ENCODE measurements around the gene S100A9.

Gene S100A9

DNA sequence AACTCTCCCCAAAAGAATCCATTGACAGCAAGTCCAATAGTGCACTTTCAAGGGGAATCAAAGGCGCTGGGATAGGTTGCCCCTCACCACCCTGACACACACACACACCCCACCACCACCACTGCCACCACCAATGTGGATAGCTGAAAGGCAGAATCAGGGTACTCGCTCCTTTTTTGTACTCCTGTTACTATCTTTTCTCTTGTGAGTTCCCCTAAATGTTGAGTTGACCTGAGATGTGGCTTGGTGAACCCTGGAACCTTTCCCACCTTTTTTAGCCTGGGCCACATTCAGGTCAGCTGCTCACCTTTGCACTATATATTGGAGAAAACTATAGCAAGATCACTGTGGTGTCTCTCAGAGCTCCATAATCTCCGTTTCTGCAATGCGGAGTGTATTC, 29.3 kb downstream of the S100A9 start:
- TF ChIP-seq ZFX (IDR thresholded peaks at IDR 0.05; ENCODE audit: borderline replicate concordance) = no peak
- TF ChIP-seq, protein P1, sequence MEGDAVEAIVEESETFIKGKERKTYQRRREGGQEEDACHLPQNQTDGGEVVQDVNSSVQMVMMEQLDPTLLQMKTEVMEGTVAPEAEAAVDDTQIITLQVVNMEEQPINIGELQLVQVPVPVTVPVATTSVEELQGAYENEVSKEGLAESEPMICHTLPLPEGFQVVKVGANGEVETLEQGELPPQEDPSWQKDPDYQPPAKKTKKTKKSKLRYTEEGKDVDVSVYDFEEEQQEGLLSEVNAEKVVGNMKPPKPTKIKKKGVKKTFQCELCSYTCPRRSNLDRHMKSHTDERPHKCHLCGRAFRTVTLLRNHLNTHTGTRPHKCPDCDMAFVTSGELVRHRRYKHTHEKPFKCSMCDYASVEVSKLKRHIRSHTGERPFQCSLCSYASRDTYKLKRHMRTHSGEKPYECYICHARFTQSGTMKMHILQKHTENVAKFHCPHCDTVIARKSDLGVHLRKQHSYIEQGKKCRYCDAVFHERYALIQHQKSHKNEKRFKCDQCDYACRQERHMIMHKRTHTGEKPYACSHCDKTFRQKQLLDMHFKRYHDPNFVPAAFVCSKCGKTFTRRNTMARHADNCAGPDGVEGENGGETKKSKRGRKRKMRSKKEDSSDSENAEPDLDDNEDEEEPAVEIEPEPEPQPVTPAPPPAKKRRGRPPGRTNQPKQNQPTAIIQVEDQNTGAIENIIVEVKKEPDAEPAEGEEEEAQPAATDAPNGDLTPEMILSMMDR (IDR thresholded peaks at IDR 0.05) = no peak

DNA sequence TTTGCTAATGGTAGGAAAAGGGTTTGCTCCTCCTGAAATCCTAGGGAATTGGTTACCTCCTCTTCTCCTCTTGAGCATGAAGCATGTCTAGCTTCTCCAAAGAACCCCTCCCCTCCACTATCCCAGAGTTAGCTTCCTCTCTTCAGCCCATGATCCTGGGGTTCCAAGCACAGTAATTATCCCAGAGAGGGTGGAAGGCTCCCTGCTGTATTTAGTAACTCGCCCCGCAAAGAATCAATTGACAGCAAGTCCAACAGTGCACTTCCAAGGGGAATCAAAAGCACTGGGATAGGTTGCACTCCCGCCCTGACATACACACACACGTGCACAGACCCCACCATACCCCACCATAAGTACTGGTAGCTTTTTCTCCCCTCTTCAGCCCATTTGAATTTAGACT, 30.1 kb downstream of the S100A9 start:
- H3K27ac ChIP-seq = no peak overlapping the region
- TF ChIP-seq ZFX (IDR thresholded peaks at IDR 0.05; ENCODE audit: borderline replicate concordance) = no peak
- TF ChIP-seq, protein P1 (IDR thresholded peaks at IDR 0.05) = no peak

More for the DNA sequence above, 29.3 kb downstream of the S100A9 start:
- no peak overlapping the region for H3K27ac ChIP-seq

DNA sequence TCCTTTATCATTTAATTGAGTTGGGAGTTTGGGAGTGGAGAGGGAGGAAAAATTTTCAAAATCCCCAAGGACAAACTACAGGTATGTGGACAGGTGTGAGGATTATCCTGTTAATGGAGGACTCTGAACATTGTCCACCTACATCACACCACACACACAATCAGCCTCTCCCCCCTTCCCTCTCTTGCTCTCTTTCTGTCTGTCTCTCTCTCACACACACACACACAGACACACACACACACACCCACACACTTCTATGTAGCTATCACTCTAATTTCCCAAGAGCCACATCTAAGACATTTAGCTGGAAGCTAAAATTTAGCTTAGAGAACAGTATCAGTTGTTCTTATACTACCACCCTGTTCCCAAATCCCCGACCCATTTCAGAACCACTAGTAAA, 31.7 kb downstream of the S100A9 start:
- H3K27ac ChIP-seq = no peak overlapping the region
- TF ChIP-seq, protein P1 (IDR thresholded peaks at IDR 0.05) = no peak
- TF ChIP-seq ZFX (IDR thresholded peaks at IDR 0.05; ENCODE audit: borderline replicate concordance) = no peak

DNA sequence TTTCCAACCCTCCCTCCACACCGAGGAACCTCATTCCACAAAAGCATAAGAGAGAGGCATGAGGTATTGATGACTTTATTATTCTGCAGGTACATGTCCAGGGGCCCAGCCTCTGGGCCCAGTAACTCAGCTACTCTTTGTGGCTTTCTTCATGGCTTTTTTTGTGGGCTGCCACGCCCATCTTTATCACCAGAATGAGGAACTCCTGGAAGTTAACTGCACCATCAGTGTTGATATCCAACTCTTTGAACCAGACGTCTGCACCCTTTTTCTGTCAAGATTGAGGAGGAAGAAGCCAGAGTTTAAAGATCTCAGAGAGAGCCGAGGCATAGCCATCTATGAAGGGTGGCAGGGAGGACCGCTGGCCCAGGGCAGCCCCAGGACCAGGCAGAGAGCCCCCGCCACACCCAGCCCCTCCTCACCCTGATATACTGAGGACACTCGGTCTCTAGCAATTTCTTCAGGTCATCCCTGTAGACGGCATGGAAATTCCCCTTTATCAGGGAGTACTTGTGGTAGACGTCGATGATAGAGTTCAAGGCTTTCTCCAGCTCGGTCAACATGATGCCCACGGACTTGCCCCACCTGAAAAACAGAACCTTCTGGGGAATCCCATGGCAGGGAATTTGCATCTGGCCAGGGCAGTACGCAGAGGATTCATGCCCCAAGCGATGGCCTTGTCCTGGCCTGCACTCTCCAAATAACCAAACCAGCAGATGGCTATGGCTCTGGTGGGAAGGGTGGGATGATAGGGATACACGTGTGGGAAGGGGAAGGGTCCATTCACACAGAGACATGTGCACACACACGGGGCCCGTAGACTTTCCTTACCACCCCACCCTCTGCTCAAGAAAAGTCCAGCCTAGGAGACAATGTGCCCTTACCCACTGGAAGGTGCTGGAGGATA, 32.6 kb downstream of the S100A9 start:
- TF ChIP-seq, protein P1 (IDR thresholded peaks at IDR 0.05) = no peak
- TF ChIP-seq ZFX (IDR thresholded peaks at IDR 0.05; ENCODE audit: borderline replicate concordance) = no peak
- H3K27ac ChIP-seq = no peak overlapping the region

DNA sequence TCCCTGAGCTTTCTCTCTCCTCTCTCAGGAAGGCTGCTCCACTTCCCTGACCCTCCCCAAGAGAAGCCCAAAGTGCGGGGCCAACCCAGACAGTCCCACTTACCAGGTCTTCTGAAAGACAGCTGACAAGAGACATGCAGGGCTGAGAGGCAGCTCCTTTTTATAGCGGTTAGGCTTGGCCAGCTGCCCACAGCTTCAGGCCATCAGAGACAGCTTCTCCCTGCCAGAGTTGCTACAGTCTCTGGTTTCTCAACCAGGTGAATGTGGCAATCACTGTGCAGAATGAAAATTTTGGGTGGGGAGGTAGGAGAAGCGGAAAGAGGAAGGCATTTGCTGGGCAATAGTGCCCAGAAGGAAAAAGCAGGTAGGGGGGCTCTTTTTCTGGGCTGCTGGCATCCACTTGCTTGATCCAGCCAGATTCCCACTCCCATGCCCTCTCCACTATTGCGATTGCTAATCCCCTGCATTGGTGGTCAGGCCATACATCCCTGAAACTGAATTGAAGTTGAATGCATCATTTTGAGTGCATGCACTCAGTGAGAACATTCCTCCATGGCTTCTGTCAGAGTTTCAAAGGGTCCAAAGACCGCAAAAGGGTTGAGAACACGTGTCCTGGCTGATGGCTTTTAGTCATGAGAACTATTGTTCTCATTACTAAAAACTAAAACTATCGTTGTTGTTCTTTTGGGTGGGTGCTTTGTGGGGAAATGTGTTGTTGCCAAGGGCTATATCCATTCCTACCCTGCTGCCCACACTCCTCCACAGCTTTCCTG, 33.5 kb downstream of the S100A9 start, which contains the start of gene S100A8:
TSS of gene S100A8 (minus strand) at position 136 of the 773 bp plus-strand sequence. CDS start 538 bp downstream, outside the sequence.
- TF ChIP-seq ZFX (IDR thresholded peaks at IDR 0.05; ENCODE audit: borderline replicate concordance) = no peak
- TF ChIP-seq, protein P1 (IDR thresholded peaks at IDR 0.05) = no peak
- H3K27ac ChIP-seq = no peak within 1 kb of the TSS

DNA sequence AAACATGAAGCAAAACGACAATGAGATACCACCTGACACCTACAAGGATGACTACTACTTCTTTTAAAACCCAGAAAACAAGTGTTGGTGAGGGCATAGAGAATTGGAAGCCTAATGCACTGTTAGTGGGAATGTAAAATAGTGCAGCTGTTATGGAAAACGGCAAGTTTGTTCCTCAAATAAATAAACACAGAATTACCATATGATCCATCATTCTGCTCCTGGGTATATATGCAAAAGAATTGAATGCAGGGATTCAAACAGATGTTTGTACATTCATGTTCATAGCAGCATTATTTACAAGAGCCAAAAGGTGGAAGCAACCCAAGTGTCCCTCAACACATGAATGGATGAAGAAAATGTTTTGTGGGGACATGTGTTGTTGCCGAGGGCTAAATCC, 34.6 kb downstream of the S100A9 start:
- no peak for TF ChIP-seq ZFX (IDR thresholded peaks at IDR 0.05; ENCODE audit: borderline replicate concordance)
- TF ChIP-seq, protein P1 (IDR thresholded peaks at IDR 0.05) = no peak
- no peak overlapping the region for H3K27ac ChIP-seq
